Amniotic stem cell (primary cell): ENCODE data around the gene IFI27L2.

Source experiments
- DNase-seq: peaks from one replicate; lab custom pipeline; 2025; lab: John Stamatoyannopoulos, UW

The IFI27L2 gene

DNA sequence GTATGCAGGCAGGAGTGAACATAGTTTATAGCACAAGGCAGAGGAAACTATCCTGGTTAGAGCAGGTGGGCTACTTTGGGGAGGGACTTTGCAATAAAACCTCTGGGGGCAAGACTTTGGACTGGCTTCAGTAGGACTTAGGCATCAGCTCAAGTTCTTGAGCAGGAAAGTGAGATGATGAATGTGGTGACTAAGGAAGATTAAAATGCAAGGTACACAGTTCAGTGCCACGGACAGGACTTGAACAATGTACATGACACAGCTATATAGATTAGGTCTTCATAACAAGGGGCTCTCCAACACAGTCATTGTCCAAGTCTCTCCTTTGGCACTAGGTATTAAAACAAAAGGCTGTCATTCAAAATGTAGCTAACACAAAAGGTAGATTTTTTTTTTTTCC, 23.3 kb upstream of the IFI27L2 start:
- no peak for DNase-seq

- DNase-seq, result no peak
These were observed 16.6 kb upstream of the IFI27L2 start for GRCh38 chr14:94145902-94146527.

GRCh38 chr14:94144765-94145164, 15.4 kb upstream of the IFI27L2 start:
- DNase-seq, result no peak

GRCh38 chr14:94143711-94144110, 14.3 kb upstream of the IFI27L2 start:
- no peak for DNase-seq

DNA sequence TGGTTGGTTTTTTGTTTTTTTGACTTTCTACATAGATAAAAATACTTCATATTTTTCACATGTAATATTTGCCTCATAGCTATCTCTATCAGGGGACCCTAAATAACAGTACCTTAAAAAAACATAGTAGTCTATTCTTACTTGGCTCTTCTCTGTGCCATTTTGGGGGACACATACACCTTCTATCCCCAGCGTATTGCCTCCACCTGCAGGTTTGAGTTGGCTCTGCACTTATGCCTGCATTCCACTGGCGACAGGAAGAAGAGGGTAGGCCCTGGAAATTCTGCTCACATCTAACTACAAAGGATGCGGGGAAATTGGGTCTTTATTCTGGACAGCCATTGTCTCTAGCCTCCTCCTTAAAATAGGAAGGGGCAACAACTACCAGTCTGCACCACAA, 13.8 kb upstream of the IFI27L2 start:
- DNase-seq, result no peak

- DNase-seq, result no peak
These were observed 13.4 kb upstream of the IFI27L2 start for GRCh38 chr14:94142836-94143235.

- no peak for DNase-seq
These were observed 12.8 kb upstream of the IFI27L2 start for GRCh38 chr14:94142247-94142646.

GRCh38 chr14:94139421-94139820, 10.0 kb upstream of the IFI27L2 start:
- DNase-seq, result no peak

GRCh38 chr14:94139006-94139405, 9.6 kb upstream of the IFI27L2 start:
- DNase-seq, result no peak

GRCh38 chr14:94138251-94138650, 8.8 kb upstream of the IFI27L2 start:
- no peak for DNase-seq

GRCh38 chr14:94136575-94137331, 7.3 kb upstream of the IFI27L2 start:
- peak; percentile 51 for DNase-seq

DNA sequence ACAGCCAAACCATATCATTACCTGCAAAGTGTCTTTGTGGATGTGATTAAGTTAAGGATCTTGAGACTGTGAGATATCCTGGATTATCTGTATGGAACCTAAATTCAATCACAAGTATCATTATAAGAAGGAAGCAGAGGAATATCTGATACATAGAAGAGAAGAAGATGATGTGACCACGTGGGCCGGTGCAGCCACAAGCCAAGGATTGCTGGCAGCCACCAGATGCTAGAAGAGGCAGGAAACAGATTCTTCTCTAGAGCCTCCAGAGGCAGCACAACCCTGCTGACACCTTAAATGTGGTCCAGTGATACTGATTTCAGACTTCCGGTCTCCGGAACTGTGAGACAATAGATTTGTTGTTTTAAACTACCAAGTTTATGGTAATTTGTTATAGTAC, 6.1 kb upstream of the IFI27L2 start:
- no peak for DNase-seq

DNA sequence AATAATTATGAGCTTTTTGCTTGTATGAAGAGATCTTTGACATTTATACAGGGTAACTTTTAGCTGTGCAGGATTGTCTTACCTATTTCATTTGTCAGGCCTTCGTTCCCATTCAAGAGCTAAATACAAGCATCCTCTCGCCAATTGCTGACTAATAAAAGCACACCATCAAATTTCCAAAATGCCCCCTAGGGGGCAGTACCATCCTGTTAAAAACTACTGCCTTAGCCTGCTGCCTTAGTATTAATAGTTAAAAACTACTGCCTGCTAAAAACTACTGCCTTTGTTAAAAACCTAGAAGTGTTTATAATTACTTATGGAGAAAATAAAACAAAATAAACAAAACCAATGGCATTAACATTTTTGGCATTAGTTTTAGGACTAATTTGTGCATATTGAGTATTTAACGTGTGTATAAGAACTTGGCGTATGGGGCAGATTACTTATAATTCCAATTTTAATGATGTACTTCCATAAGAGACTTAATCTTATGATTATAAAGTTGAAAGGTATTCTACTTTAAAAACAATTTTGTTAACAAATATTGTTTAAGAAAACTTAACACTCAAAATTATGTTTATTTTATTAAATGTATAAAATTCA, 3.0 kb upstream of the IFI27L2 start:
- DNase-seq, result peak; percentile 47

DNA sequence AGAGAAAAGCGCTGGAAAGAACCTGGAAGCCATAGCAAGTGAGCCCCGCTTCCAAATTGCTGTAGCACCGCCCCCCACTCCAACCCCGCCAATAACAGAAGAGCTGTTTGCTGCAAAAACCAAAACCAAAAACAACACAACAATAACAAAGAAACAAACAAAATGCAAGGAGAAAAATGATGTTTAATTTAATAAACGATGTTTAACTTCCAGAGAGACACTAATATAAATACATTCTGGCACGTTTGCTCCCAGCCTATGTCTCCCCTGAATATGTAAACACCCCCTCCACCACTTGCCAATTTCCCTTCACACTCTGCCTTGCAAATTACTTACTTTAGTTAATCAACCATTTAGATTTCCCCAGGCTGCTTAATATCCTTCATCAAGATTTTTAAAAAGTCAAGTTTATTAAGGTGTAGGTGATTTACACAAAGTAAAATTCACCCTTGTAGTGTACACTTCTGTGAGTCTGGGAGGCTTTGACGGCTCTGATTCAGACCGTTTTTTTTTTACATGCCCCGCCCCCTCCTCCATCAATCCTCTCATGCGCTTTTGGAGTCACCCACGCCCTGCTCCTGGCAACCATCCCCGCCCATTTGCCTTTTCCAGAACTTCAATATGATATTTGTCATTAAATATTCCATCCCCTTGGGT, 482 bp upstream of the IFI27L2 start:
- no peak for DNase-seq

GRCh38 chr14:94128216-94128839, 1.1 kb downstream of the IFI27L2 start:
- DNase-seq, result no peak

DNA sequence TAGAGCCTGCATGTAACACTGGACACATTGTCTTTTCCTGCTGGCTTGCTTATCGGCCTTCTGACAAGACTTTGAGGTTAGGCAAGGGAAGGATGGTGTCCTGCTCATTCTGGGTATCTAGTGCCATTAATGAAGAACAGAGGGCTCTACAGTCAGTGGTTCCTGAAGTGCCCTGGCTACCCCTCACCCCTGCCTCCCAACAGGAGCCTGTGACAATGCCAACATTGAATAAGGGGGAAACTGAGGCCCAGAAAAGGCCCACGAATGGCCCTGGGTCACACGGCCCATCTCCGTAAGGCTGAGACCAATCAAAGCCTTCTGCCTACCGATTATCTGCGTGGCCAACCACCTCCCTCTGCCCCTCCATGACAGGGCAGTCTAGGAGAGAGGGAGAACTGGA, 2.1 kb downstream of the IFI27L2 start:
- no peak for DNase-seq

GRCh38 chr14:94126800-94127199, 2.6 kb downstream of the IFI27L2 start:
- no peak for DNase-seq

DNA sequence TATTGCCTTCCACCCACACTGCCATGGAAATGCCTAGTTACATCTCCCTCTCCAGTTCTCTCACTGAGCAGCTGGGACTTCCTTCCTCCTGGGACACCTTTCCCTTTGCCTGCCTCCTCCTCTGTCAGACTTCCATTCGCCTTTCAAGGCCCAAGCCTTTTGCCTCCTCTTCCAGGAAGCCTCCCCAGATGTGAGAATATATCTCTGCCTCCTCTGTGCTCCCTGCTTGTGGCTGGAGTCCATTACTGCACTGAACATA, 3.1 kb downstream of the IFI27L2 start:
- DNase-seq, result no peak

GRCh38 chr14:94125659-94126418, 3.6 kb downstream of the IFI27L2 start:
- DNase-seq, result no peak

- no peak for DNase-seq
These were observed 4.6 kb downstream of the IFI27L2 start for GRCh38 chr14:94124582-94125377.

DNA sequence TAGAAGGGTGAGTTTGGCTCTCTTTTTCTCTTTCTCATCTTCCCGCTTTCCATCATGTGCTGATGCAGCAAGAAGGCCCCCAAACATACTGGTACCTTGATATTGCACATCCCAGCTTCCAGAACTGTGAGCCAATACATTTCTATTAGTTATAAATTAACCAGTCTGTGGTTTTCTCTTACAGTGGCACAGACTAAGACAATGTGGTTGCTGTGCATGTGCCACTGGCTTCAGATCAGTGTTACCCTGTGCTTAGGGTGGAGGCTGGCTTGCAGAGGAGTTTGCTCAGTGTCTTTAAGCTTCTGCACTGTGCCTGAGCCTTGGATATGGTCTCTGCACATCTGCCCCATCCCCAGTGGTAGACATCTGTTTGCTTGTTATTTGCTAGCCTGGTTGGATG, 5.5 kb downstream of the IFI27L2 start:
- no peak for DNase-seq
